MM.1S (cell line): ENCODE data around the gene USP40.

ENCODE experiments used
- DNase-seq: peaks from one replicate; pipeline ENCODE4 v3.0.0-alpha.2; 2015
- H2AFZ ChIP-seq: fragments of 300-600 bp; sonication (generic); 2 replicates; pipeline ENCODE4 v1.6.0; 2016; ENCODE audit warnings: antibody characterized with exemption, low read length
- H3F3A ChIP-seq: fragments of 300-600 bp; sonication (generic); 2 replicates; pipeline ENCODE4 v1.6.1; 2016; ENCODE audit warnings: mild to moderate bottlenecking, antibody characterized with exemption, low read length, moderate library complexity, mixed read lengths; ENCODE audit not compliant: insufficient read depth
- H3K27ac ChIP-seq: fragments of 300-600 bp; sonication (generic); 2 replicates; pipeline ENCODE4 v1.5.1; 2016; ENCODE audit warnings: mild to moderate bottlenecking, low read length
- H3K27me3 ChIP-seq: fragments of 300-600 bp; sonication (generic); replicated peaks from 2 replicates; pipeline ENCODE4 v1.6.0; 2016; ENCODE audit warnings: low read length; ENCODE audit not compliant: insufficient read depth
- H3K36me3 ChIP-seq: fragments of 300-600 bp; sonication (generic); replicated peaks from 2 replicates; pipeline ENCODE4 v1.6.1; 2016; ENCODE audit warnings: mild to moderate bottlenecking, low read length, mixed read lengths; ENCODE audit not compliant: insufficient read depth
- H3K4me1 ChIP-seq: fragments of 300-600 bp; sonication (generic); 2 replicates; pipeline ENCODE4 v1.6.1; 2016; ENCODE audit warnings: low read length, mixed read lengths
- H3K4me2 ChIP-seq: fragments of 300-600 bp; sonication (generic); 2 replicates; pipeline ENCODE4 v1.6.0; 2016; ENCODE audit warnings: low read depth, low read length
- H3K4me3 ChIP-seq: fragments of 300-600 bp; sonication (generic); 2 replicates; pipeline ENCODE4 v1.5.1; 2016; ENCODE audit warnings: low read length, mixed read lengths
- H3K79me2 ChIP-seq: fragments of 300-600 bp; sonication (generic); 2 replicates; pipeline ENCODE4 v1.6.1; 2016; ENCODE audit warnings: mixed run types, low read length, mixed read lengths
- H3K9ac ChIP-seq: fragments of 300-600 bp; sonication (generic); 2 replicates; pipeline ENCODE4 v1.6.1; 2016; ENCODE audit warnings: low read length, mixed read lengths
- H3K9me2 ChIP-seq: fragments of 300-600 bp; sonication (generic); replicated peaks from 2 replicates; pipeline ENCODE4 v1.6.1; 2016; ENCODE audit warnings: mild to moderate bottlenecking, low read length, mixed read lengths; ENCODE audit not compliant: insufficient read depth
- H3K9me3 ChIP-seq: fragments of 300-600 bp; sonication (generic); replicated peaks from 2 replicates; pipeline ENCODE4 v1.6.1; 2016; ENCODE audit warnings: mild to moderate bottlenecking, low read length, mixed read lengths; ENCODE audit not compliant: insufficient read depth
- H4K20me1 ChIP-seq: fragments of 300-600 bp; sonication (generic); 2 replicates; pipeline ENCODE4 v1.6.1; 2016; ENCODE audit warnings: mild to moderate bottlenecking, low read length, moderate library complexity, mixed read lengths; ENCODE audit not compliant: insufficient read depth
- CTCF ChIP-seq: fragments of 300-600 bp; sonication (generic); IDR thresholded peaks from 2 replicates; pipeline ENCODE4 v1.5.1; 2016; ENCODE audit warnings: antibody characterized with exemption, low read length, mixed read lengths
- EZH2 ChIP-seq: fragments of 300-600 bp; sonication (generic); optimal IDR thresholded peaks from 2 replicates; pipeline ENCODE3; 2017; ENCODE audit warnings: low read depth, mild to moderate bottlenecking, antibody characterized with exemption, low read length, mixed read lengths
- EZH2phosphoT487 ChIP-seq: fragments of 300-600 bp; sonication (generic); IDR thresholded peaks from 2 replicates; pipeline ENCODE4 v1.6.1; 2018; ENCODE audit warnings: antibody characterized with exemption, low read length

The USP40 gene

GRCh38 chr2:233479616-233480489 is 86.7 kb downstream of the USP40 start:
- H4K20me1 ChIP-seq: no peaks in the 10 kb centered on the region
- H3K9me2 ChIP-seq: no peaks in the 10 kb centered on the region
- no peaks in the 10 kb centered on the region for H3F3A ChIP-seq
- no peaks in the 10 kb centered on the region for H3K4me1 ChIP-seq
- no peaks in the 10 kb centered on the region for H3K79me2 ChIP-seq
- TF ChIP-seq EZH2phosphoT487: no peak
- TF ChIP-seq CTCF: no peak
- no peak for TF ChIP-seq EZH2
- no peak overlapping the region for H3K9ac ChIP-seq
- no peaks in the 10 kb centered on the region for H3K27me3 ChIP-seq
- no peak overlapping the region for H3K27ac ChIP-seq
- H3K36me3 ChIP-seq: no peaks in the 10 kb centered on the region
- H2AFZ ChIP-seq: no peak overlapping the region
- no peak for DNase-seq
- H3K4me2 ChIP-seq: no peak overlapping the region
- H3K4me3 ChIP-seq: no peak overlapping the region
- no peaks in the 10 kb centered on the region for H3K9me3 ChIP-seq

- no peaks in the 10 kb centered on the region for H3K9me3 ChIP-seq
- TF ChIP-seq EZH2 (no peak), CTCF (no peak), EZH2phosphoT487 (no peak)
- H4K20me1 ChIP-seq: no peaks in the 10 kb centered on the region
- H3K27me3 ChIP-seq: no peaks in the 10 kb centered on the region
- no peaks in the 10 kb centered on the region for H3K79me2 ChIP-seq
- H3K4me2 ChIP-seq: no peak overlapping the region
- H3K9me2 ChIP-seq: no peaks in the 10 kb centered on the region
- H3K36me3 ChIP-seq: no peaks in the 10 kb centered on the region
- H3F3A ChIP-seq: no peaks in the 10 kb centered on the region
- H3K9ac ChIP-seq: no peak overlapping the region
- H2AFZ ChIP-seq: no peak overlapping the region
- no peaks in the 10 kb centered on the region for H3K4me1 ChIP-seq
- no peak for DNase-seq
- H3K27ac ChIP-seq: no peak overlapping the region
- no peak overlapping the region for H3K4me3 ChIP-seq
These were observed 88.8 kb downstream of the USP40 start for GRCh38 chr2:233477548-233478433.

- Histone ChIP-seq H3K4me1 (no peaks in the 10 kb centered on the region), H3K27me3 (no peaks in the 10 kb centered on the region), H3F3A (no peaks in the 10 kb centered on the region), H4K20me1 (no peaks in the 10 kb centered on the region), H3K4me2 (no peak overlapping the region), H2AFZ (no peak overlapping the region), H3K4me3 (no peak overlapping the region), H3K79me2 (no peaks in the 10 kb centered on the region), H3K9ac (no peak overlapping the region), H3K27ac (no peak overlapping the region), H3K36me3 (no peaks in the 10 kb centered on the region), H3K9me3 (no peaks in the 10 kb centered on the region), H3K9me2 (no peaks in the 10 kb centered on the region)
- DNase-seq: no peak
- TF ChIP-seq EZH2phosphoT487 (no peak), EZH2 (no peak), CTCF (no peak)
These were observed 89.7 kb downstream of the USP40 start for GRCh38 chr2:233476651-233477547.
